ENCODE data around the gene SEMA3G. TPM values are rescaled to one million over a fixed set of nuclear protein-coding genes. Genes with fewer than 3 reads are reported as not detected.

The SEMA3G gene
- total RNA-seq, 5 donors from 2014 or later (not counting 1 experiment from before 2014, with no cell fraction given) = 0.75 to 1.9 (median 1.4) TPM

DNA sequence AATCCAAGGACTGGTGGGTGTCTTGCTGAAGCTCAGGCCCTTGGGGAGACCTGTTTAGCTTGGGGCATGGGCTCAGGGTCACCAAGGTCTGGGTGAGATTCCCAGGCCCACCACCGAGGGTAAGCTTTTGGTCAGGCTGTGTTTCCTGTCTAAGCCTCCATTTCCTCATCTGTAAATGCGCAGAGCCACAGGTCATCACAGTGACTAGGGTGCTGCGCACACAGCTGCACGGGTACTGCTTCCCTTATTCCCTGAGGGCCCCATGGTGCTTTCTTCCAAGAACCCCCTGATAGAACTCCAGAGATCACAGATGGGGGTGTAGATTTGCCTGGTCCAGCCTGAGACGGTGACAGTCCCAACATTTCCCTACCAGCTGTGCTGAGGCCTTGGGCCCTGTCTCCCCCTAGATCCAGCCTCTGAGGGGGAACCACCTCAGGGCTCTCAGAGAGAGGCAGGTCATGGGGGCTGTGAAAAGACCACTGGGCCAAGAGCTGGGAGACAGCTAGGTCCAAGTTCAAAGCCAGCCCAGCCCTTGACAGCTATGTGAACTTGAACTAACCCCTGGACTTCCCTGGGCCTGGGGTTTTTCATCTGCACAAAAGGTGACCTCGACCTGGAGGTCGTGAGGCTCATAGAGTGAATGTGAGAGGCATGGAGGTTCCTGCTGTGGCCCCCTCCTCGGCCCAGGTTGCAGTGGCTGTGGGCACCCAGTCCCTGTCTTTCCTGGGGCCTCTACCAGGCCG is 60.7 kb downstream of the SEMA3G start:
- no peak overlapping the region for H3K27ac Mint-ChIP-seq
- H3K27me3 Mint-ChIP-seq = no peaks in the 10 kb centered on the region
- no peaks in the 10 kb centered on the region for H3K4me1 Mint-ChIP-seq
- no peak overlapping the region for H3K4me3 Mint-ChIP-seq
- ChIA-PET CTCF (no interaction called here), POLR2A (no interaction called here)
- H3K9me3 Mint-ChIP-seq = no peaks in the 10 kb centered on the region
- 70% methylated on average over 7 of the region's 9 CpGs for WGBS (ENCODE audit: insufficient coverage)
- Histone ChIP-seq H3K9me3 (no peaks in the 10 kb centered on the region), H3K4me1 (ENCODE audit: control insufficient read depth in 1 of 2, extremely low read depth in 1 of 2, insufficient read depth in 2 of 2, low read length in 2 of 2) (no peaks in the 10 kb centered on the region), H3K27ac (ENCODE audit: low read length) (no peak overlapping the region), H3K27me3 (replicated peaks in 1 of 2; ENCODE audit: control insufficient read depth in 2 of 2, extremely low read depth in 1 of 2, insufficient read depth in 2 of 2, low read length in 1 of 2) (no peaks in the 10 kb centered on the region), H3K4me3 (ENCODE audit: control insufficient read depth in 1 of 2, extremely low read depth in 1 of 2, low read length in 1 of 2) (no peak overlapping the region), H3K36me3 (ENCODE audit: control insufficient read depth in 2 of 2, extremely low read depth in 1 of 2, insufficient read depth in 1 of 2, low read length in 1 of 2) (peaks cover 6 to 26% of the 10 kb centered on the region in 2 donors)
- no peak for ATAC-seq (replicated peaks in 1 of 4)
- H3K36me3 Mint-ChIP-seq = peaks cover 4% of the 10 kb centered on the region
- DNase-seq = no peak

DNA sequence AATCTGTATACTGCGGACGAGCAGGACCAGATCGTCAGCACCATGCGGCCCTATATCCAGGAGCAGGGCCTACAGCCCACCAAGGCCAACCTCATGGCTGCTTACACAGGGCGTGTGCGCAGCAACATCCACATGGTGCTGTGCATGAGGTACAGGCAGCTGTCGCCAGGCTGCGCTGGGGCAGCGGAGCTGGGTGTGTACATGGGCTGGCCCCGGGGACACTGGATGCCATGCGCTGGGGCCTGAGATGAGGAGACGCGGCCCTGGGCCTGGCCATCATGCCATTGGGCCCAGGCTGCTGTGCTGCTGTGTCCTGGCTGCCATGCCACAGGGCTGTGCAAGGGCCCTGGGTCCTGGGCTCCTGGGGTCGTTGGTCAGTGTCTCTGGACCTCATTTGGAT is 61.5 kb downstream of the SEMA3G start:
- Histone ChIP-seq H3K4me3 (ENCODE audit: control insufficient read depth in 1 of 2, extremely low read depth in 1 of 2, low read length in 1 of 2) (no peak overlapping the region), H3K27me3 (replicated peaks in 1 of 2; ENCODE audit: control insufficient read depth in 2 of 2, extremely low read depth in 1 of 2, insufficient read depth in 2 of 2, low read length in 1 of 2) (no peaks in the 10 kb centered on the region), H3K27ac (ENCODE audit: low read length) (no peak overlapping the region), H3K4me1 (ENCODE audit: control insufficient read depth in 1 of 2, extremely low read depth in 1 of 2, insufficient read depth in 2 of 2, low read length in 2 of 2) (no peaks in the 10 kb centered on the region), H3K36me3 (ENCODE audit: control insufficient read depth in 2 of 2, extremely low read depth in 1 of 2, insufficient read depth in 1 of 2, low read length in 1 of 2) (peaks cover 6 to 19% of the 10 kb centered on the region in 2 donors), H3K9me3 (no peaks in the 10 kb centered on the region)
- CTCF ChIA-PET = no interaction called here
- no peak for ATAC-seq (replicated peaks in 1 of 4)
- POLR2A ChIA-PET = no interaction called here
- Mint-ChIP-seq H3K4me3 (no peak overlapping the region), H3K9me3 (no peaks in the 10 kb centered on the region), H3K36me3 (no peaks in the 10 kb centered on the region), H3K27ac (no peak overlapping the region), H3K27me3 (no peaks in the 10 kb centered on the region), H3K4me1 (no peaks in the 10 kb centered on the region)
- DNase-seq = no peak
- WGBS (ENCODE audit: insufficient coverage) = 89% methylated on average over 14 of the region's 14 CpGs

Other genes with a start within 250 kb of the SEMA3G start
- gene ALAS1, start 246.9 kb downstream of the SEMA3G start, total RNA-seq = 10 to 100 TPM; 12.2 to 32.7 (median 27.1) TPM
- 1 to 10 TPM in 3 of 5 donors, under 1 TPM in 1, not detected in 1; 0.54 to 2.9 (median 2.1) TPM for gene TLR9, start 219.5 kb downstream of the SEMA3G start, total RNA-seq
- gene TWF2, start 205.9 kb downstream of the SEMA3G start, total RNA-seq = 10 to 100 TPM; 49.8 to 99.9 (median 88.3) TPM
- 10 to 100 TPM; 63.4 to 78.1 (median 73.4) TPM for gene PPM1M, start 199.3 kb downstream of the SEMA3G start, total RNA-seq
- gene WDR82, start 166.5 kb downstream of the SEMA3G start, total RNA-seq = 100 to 1,000 TPM; 119 to 159 (median 154) TPM
- 10 to 100 TPM; 36.7 to 42.5 (median 37.5) TPM for gene GLYCTK, start 157.3 kb downstream of the SEMA3G start, total RNA-seq
- 10 to 100 TPM; 41.5 to 72.0 (median 44.2) TPM for gene DNAH1, start 128.8 kb downstream of the SEMA3G start, total RNA-seq
- 100 to 1,000 TPM in 3 of 5 donors, 10 to 100 TPM in 2; 94.3 to 108 (median 103) TPM for gene BAP1, start 35.1 kb downstream of the SEMA3G start, total RNA-seq
- 10 to 100 TPM; 12.2 to 17.0 (median 15.7) TPM for gene PHF7, start 34.4 kb downstream of the SEMA3G start, total RNA-seq
- 1 to 10 TPM; 2.8 to 8.8 (median 4.5) TPM for gene TNNC1, start 8.9 kb upstream of the SEMA3G start, total RNA-seq
- gene NISCH, start 10.5 kb upstream of the SEMA3G start, total RNA-seq = 100 to 1,000 TPM; 152 to 171 (median 157) TPM
- 1 to 10 TPM in 4 of 5 donors, under 1 TPM in 1; 0.38 to 2.2 (median 1.7) TPM for gene STAB1, start 50.2 kb upstream of the SEMA3G start, total RNA-seq
- gene NT5DC2, start 88.8 kb upstream of the SEMA3G start, total RNA-seq = 10 to 100 TPM in 2 of 5 donors, 1 to 10 TPM in 3; 1.9 to 10.9 (median 7.4) TPM
- gene UQCC5, start 91.5 kb upstream of the SEMA3G start, total RNA-seq = 10 to 100 TPM in 2 of 5 donors, 1 to 10 TPM in 3; 2.5 to 14.8 (median 9.8) TPM
- gene PBRM1, start 240.8 kb upstream of the SEMA3G start, total RNA-seq = 10 to 100 TPM; 57.4 to 73.3 (median 63.3) TPM
- 100 to 1,000 TPM in 2 of 5 donors, 10 to 100 TPM in 3; 77.1 to 110 (median 86.6) TPM for gene GNL3, start 240.9 kb upstream of the SEMA3G start, total RNA-seq